ENCODE data around the gene CHST8.

DNA sequence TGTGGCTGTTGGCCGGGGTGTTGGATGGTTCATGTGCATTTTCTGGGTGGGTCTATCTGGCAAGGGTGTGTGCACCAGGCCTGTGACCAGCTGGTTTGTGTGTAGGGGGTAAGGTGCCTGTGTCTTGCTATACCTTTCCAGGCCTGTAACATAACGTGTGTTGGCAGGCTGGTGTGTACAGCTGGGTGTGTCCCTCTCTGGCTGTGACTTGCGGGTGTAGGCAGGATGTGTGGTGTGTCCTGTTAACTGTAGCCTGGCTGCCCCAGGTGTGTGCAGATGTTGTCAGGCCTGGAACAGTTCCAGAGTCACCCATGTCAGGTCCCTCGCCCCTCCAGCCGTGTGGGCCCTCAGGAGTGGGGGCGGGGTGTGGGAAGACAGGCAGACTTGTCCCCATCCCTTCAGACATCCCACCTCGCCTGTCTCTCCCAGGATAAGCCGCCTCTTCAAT lies 184.7 kb downstream of the CHST8 start:
- TF ChIP-seq FOXA1 (IDR thresholded peaks at IDR 0.05), result no peak
- TF ChIP-seq, protein P1, sequence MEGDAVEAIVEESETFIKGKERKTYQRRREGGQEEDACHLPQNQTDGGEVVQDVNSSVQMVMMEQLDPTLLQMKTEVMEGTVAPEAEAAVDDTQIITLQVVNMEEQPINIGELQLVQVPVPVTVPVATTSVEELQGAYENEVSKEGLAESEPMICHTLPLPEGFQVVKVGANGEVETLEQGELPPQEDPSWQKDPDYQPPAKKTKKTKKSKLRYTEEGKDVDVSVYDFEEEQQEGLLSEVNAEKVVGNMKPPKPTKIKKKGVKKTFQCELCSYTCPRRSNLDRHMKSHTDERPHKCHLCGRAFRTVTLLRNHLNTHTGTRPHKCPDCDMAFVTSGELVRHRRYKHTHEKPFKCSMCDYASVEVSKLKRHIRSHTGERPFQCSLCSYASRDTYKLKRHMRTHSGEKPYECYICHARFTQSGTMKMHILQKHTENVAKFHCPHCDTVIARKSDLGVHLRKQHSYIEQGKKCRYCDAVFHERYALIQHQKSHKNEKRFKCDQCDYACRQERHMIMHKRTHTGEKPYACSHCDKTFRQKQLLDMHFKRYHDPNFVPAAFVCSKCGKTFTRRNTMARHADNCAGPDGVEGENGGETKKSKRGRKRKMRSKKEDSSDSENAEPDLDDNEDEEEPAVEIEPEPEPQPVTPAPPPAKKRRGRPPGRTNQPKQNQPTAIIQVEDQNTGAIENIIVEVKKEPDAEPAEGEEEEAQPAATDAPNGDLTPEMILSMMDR (IDR thresholded peaks at IDR 0.05; ENCODE audit: low read depth, low read length, missing input control), result no peak
- TF ChIP-seq EGR1 (IDR thresholded peaks at IDR 0.05; ENCODE audit: low read depth in 2 of 2), result no peak
